NCI-H1048 (cell line): ENCODE measurements around the gene CCP110.

ENCODE experiments used
- DNase-seq: peaks from one replicate; lab custom pipeline; 2025; lab: John Stamatoyannopoulos, UW

Gene CCP110

GRCh38 chr16:19523559-19524355 is at the start of gene CCP110:
Gene CCP110, plus strand, starts transcription at chr16:19523942. Its CDS starts 3,940 bp downstream, at chr16:19527882.
- peak; percentile 46 for DNase-seq

- no peak for DNase-seq
Measured at GRCh38 chr16:19474617-19475016, 49.1 kb upstream of the CCP110 start.

DNA sequence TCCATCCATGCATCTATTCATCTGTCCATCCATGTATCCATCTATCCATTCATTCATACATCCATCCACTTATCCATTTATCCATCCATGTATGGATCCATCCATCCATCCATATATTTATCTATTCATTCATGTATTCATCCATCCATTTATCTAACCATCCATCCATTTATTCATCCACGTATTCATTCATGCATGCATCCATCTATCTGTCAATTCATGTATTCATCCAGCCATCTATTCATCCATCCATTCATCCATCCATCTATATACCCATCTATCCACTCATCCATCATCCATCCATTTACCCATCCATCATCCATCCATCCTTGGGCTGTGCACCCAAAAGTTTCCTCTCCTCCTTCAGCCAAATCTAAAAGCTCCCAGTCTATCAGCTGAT is 45.2 kb upstream of the CCP110 start:
- no peak for DNase-seq

- DNase-seq: no peak
Measured at GRCh38 chr16:19479302-19479721, 44.4 kb upstream of the CCP110 start.

GRCh38 chr16:19481296-19481695 is 42.4 kb upstream of the CCP110 start:
- no peak for DNase-seq

DNA sequence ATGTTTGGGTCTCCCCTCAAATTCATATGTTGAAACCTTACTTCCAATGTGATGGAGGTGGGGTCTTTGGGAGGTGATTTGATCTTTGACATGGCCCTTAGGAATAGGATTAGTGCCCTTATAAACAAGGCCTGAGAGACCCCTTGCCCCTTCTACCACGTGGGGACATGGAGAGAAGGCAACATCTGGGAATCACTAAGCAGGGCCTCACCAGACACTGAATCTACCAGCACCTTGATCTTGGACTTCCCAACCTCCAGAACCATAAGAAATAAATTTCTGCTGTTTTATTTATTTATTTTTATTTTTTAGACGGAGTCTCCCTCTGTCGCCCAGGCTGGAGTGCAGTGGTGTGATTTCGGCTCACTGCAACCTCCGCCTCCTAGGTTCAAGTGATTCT is 42.0 kb upstream of the CCP110 start:
- no peak for DNase-seq

- DNase-seq: no peak
Measured at GRCh38 chr16:19482291-19482690, 41.5 kb upstream of the CCP110 start.

- DNase-seq: no peak
Measured at GRCh38 chr16:19484096-19484495, 39.6 kb upstream of the CCP110 start.

GRCh38 chr16:19485611-19486010 is 38.1 kb upstream of the CCP110 start:
- DNase-seq: no peak

- DNase-seq: no peak
Measured at GRCh38 chr16:19486051-19486450, 37.7 kb upstream of the CCP110 start.

GRCh38 chr16:19486750-19487325 is 36.9 kb upstream of the CCP110 start:
- DNase-seq: no peak

DNA sequence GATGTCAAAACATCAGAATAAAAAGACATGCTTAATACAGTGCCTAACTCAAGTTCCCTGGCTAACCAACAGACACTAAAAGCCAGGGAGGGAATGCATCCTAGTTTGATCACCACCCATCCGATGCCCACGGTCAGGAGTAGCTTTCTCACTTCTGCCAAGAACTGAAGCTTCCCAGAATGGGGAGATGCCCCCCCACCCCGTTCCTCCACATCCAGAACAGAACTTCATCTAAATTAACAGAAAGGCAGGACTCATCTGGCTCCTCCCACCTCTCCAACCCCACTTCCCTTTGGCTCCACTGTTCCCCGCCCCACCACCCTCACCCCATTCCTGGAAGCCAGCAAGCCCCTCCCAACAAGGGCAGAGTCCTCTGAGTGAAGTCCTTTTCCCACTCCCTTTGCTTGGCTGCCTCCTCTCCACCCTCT is 35.5 kb upstream of the CCP110 start:
- DNase-seq: no peak

DNA sequence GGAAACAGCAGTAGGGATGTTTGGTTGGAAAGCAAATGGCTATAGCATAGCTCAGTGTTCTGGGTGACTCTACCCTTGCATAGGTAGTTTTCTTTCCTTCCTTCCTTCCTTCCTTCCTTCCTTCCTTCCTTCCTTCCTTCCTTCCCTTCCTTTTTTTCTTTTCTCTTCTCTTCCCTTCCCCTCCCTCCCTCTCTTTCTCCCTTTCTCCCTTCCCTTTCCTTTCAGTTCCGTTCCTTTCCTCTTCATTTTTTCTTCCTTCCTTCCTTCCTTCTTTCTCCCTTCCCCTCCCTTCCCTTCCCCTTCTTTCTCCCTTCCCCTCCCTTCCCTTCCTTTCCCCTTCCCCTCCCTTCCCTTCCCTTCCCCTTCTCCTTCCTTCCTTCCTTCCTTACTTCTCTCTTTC is 33.1 kb upstream of the CCP110 start:
- no peak for DNase-seq

GRCh38 chr16:19497176-19497575 is 26.6 kb upstream of the CCP110 start:
- no peak for DNase-seq

DNA sequence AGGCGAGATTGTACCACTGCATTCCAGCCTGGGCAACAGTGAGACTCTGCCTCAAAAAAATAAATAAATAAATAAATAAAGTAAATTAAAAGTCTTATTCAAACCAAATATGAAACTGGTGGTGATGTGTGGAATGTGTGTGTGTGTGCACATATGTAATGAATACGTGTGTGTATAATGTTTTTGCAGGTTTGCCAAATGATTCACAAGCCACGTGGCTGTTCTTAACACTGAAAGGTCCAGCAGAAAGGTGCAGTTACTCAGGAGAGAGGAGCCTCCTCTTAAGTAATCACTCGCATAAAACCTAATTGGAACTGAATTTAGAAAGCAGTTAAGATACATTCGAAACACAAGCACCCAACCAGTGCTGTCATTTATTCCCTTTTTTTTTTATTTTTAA is 24.7 kb upstream of the CCP110 start:
- DNase-seq: no peak

DNA sequence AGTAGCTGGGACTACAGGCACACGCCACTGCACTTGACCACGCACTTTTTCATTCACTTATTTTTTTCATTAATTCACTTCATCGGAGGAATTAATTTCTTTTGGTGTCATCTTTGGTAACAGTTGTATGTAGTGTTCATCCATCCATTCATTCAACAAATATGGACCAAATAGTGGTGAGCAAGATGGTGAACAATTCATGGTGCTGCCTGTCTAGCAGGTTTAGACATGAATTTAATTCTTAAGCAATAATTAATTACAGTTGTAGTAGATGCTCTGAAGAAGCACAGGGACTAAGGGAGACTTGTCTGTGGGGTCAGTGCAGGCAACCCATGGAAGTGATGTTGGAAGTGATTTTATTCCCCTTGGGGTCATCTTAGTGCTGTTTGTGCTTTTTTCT is 24.3 kb upstream of the CCP110 start:
- no peak for DNase-seq

- no peak for DNase-seq
Measured at GRCh38 chr16:19502395-19503131, 21.2 kb upstream of the CCP110 start.

- DNase-seq: no peak
Measured at GRCh38 chr16:19503461-19504075, 20.2 kb upstream of the CCP110 start.

- no peak for DNase-seq
Measured at GRCh38 chr16:19505600-19506303, 18.0 kb upstream of the CCP110 start.

DNA sequence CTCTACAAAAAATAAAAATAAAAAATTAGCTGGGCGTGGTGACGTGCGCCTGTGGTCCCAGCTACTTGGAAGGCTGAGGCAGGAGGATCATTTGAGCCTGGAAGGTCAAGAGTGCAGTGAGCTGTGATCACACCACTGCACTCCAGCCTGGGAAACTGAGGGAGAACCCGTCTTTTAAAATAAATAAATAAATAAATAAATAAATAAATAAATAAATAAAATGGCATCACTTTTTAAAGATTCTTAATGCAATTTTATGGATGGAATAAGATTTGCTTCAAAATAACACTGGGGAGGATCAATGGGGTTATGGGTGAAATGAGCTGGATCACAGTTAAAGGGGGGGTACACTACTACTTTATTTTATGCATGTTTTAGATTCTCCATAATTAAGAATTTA is 16.8 kb upstream of the CCP110 start:
- no peak for DNase-seq

DNA sequence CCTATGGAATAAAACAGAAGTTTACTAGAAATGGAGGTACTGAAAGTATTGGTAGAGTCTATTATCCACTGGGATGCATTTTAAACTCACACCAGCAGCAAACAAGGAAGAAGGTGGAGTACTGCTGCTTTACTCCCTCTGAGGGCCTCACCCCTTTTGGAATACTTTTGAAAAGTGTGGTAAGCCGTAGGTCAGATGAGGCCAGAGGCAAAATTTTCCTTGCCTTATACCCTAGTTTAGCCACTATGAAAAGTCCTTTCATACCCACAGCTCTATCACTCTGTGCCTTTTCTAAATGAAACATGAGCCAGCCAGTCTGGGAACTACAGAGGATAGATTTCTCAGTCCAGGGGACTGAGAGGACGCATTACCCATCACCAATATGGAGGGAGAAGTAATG is 15.9 kb upstream of the CCP110 start:
- no peak for DNase-seq

- no peak for DNase-seq
Measured at GRCh38 chr16:19512297-19512696, 11.4 kb upstream of the CCP110 start.
